HG02943 (cell line): Measurements from ENCODE around the gene CHL1.
A peak's percentile ranks its signal among the peaks of the same experiment; 100 is the strongest.

Experiments
- ATAC-seq: cut with Tn5 transposase; IDR thresholded peaks from one replicate; pipeline ENCODE4 v1.9.1; 2021; ENCODE audit warnings: mild to moderate bottlenecking, low read depth, moderate library complexity; ENCODE audit not compliant: unreplicated experiment

The CHL1 gene

GRCh38 chr3:217099-217813, 20.7 kb downstream of the CHL1 start:
- ATAC-seq = no peak

- no peak for ATAC-seq
Measured at GRCh38 chr3:217948-218347, 21.4 kb downstream of the CHL1 start.

DNA sequence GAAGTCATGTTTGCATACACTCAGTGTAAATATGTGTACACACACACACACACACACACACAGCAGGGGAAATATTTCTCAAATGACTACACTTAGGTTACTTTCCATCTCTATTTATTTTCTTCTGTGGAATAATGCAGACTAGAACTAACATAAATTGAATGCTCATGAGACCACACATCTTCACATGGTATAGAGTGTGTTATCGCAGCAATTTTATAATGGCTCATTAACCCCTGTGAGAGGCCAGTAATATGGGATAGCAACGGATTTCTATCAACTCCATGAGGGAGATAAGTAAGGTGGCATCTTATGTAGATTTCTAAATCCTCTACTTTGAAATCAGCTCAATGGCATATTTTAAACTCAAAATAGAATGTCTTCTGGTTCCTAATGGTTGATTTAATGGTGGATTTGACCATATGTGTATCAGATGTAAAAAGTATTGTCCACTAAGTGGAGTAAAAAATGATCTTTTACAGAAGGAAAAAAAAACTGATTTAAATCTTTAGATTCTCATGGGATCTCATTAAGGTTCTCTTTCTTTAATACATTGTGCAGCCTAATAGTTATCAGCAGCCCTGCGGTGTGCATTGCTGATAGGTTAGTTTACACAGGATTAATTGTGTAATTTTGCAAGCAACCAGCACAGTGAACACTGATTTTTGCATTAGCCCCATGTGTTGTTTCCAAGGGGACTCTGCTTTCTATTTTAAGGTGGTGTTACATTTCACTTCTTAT, 32.0 kb downstream of the CHL1 start:
- ATAC-seq = no peak

GRCh38 chr3:229183-229661, 32.7 kb downstream of the CHL1 start:
- ATAC-seq = no peak

DNA sequence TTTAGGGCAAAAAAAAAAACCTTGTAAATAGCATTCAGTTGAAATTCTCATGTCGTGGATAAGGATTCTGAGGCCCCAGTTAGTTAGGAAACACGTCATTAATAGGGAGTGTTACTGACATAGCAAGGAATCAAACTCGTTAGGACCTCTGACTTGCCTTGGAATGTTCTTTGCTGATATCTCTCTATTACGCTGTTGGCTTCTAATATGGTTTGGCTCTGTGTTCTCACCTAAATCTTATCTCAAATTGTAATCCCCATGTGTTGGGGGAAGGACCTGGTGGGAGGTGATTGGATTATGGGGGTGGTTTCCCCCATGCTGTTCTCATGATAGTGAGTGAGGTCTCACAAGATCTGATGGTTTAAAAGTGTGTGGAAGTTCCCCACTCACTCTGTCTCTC, 40.3 kb downstream of the CHL1 start:
- ATAC-seq = no peak

DNA sequence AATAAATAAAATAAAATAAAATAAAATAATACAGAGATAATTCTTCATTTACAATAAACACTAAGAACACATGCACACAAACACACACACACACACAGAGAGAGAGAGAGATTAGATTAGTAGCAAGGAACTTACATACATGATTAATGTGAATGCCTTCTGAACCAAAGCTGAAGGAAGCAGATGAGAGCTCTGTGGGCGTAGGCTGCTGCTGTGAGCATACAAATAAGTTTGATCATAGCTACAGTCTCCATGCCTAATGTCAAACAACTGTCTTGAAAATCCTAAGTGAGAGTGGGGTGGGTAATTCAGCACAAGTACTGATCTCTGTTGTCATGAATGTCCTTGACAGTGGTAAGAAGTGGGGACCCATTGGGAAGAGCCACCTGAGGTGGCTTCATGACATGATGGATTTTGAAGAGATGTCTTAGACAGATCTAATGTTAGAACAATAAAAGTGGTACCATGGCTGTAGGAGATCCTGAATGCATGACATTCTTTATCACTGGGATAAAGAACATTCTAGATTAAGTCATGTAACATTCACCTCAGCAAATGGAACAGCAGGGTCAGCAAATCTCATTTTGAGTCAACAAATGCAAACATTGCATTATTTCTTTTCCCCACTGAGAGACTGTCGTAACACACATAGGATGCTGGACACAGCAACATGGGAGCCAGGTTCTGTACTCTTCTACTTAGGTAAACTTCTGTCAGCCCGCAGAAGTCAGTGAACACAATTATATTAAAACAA, 46.2 kb downstream of the CHL1 start:
- ATAC-seq = no peak

GRCh38 chr3:243356-243725, 46.8 kb downstream of the CHL1 start:
- no peak for ATAC-seq

DNA sequence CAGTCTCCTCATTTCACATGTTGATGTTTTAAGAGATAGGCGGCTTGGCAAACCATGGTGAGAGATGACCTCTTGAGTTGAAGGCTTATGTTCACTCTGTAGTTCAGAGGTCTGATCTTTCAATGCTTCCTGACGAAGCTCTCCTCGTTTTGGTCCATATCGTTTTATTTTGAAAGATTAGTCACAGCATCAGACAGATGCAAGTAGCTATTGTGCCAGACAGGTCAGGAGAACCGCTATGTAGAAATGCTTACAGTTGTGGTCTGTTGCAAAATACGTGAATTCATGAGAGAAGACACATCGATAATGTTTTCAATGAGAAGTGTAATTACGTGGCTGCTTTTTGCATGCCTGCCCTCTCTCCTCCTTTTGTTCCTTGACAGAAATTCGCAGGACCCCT, 47.5 kb downstream of the CHL1 start:
- ATAC-seq = no peak

DNA sequence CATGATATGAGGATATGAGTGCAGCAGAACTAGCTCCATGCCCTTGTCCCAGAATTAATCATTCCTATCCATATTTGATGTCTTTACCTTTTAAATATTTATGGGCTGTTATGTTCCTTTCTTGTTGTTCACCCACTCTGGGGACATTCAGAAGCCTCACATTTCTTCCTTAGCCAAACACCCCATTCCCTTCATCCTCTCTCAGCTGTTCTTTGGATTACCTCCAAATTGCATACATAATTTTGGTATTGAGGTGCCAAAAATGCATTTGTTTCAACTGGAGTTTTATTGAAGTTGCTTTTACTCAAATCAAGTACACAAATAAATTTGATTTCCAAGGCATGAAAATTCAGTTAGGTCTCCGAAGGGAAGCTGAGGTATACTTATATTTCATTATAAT, 51.4 kb downstream of the CHL1 start:
- ATAC-seq = no peak

DNA sequence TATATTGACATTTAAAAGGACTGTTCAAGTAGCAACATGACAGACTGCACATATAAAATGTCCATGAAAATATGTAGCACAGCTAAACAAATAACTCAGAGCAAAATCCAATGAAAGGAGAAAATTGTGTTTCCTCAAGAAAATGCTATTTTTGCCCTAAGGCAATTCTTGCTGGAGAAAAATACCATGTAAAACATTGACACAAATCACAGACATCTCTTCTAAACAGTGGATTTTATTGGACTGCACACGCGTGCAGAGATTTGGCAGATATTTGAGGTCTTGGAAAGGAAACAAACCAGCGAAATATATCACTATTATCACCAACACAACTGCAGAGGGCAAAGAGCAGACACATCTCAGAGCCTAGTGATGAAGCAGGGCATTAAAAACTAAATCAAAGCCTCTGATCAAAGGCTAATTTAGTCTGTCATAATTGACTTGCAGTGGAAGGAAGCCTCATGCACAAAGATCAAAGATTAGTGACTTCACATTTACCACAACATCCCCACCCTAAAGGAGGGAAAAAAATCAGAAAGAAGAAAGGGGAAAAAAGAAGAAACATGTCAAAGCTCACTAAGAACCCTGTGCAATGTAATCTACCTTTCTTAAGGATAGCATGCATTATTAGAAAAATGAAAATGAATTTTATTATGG, 52.4 kb downstream of the CHL1 start:
- no peak for ATAC-seq

- no peak for ATAC-seq
Measured at GRCh38 chr3:249587-250262, 53.2 kb downstream of the CHL1 start.

DNA sequence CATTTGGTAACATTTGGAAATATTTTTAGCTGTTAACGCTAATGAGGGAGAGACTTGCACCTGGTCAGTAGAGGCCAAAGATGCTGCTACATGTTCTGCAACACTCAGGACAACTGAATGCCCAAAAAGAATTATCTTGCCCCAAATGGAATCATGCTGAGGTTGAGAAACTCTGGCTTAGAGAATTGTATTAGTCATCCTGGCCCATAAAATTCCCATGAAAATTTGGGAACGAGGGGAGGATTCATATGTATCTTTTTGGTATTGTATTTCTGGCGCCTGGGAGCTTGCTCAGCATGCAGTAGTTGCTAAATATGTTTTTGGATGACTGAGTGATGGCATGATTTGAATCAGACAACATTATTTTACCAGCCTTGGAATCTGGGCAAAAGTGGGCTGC, 59.9 kb downstream of the CHL1 start:
- no peak for ATAC-seq

- ATAC-seq = no peak
Measured at GRCh38 chr3:257826-258225, 61.3 kb downstream of the CHL1 start.

GRCh38 chr3:260898-261297, 64.3 kb downstream of the CHL1 start:
- ATAC-seq = no peak

DNA sequence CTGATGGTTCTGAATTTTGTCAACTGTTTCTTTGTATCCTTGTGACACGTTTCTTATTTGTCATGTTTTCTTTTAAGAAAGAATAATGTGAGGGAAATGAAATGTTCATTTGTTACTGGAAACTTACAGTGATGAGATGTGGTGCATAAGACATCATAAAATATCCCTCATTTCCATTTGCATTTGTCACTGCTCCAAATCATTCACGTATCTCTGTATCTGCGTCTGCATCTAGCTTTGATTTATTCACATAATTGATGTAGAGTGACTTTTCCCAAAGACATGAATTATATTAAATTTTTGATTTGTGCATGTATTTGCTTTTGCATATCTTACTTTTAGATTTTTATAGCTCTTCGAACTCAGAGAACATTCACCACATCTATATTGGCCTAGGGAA, 66.8 kb downstream of the CHL1 start:
- ATAC-seq = no peak

DNA sequence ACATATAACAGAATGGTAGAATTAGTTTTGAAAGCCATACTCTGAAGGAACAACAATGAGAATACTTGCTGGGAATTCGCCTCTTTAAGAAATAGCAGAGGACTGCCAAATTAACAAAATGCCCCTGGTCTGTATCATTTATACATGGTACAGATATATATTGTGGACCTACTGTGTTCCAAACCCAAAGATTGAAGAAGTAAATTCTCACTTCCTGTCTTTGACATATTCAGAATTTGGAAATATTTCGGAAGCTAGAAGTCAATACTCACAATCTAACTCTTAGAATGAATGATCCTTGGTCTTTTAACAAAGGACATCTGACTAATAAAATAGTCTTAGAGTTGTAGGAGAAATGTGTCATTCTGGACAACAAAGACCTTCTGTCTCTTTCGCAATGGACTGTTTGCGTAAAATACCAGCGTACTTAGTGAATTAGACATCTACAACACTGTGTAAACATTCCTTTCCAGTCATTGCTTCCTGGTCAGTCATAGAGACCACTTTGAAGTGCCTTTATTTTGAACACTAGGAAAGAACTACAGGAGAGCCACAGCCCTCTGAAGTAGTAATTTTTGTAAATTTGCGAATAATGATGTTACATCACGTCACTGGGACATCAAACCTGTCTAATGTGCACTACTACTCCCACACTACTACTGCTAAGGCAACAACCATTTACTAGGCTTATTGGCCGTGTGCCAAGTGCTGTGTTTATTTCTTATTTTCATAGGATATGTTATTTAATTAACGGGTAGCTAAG, 68.0 kb downstream of the CHL1 start:
- no peak for ATAC-seq

DNA sequence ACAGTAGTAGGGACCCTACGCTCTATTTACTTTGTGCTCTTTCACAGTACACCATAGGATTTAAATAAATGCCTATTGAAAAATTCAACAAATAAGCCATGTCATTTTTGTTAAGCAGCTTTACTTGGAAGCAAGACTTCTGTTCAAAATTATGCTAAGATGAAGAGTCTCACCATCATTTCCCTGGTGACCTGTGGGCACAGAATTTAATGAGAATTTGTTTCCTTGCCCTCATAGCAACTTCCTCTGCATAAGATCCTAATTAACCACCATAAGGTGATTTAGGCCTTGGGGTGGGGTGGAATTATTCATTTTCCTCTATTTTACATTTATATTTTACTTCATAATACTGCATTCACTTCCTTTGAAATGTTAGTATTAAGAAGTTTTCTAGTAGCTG, 70.5 kb downstream of the CHL1 start:
- ATAC-seq = no peak

- peak; percentile 38 for ATAC-seq
Measured at GRCh38 chr3:270688-271087, 74.1 kb downstream of the CHL1 start.

GRCh38 chr3:274927-275326, 78.4 kb downstream of the CHL1 start:
- ATAC-seq = no peak

- ATAC-seq = no peak
Measured at GRCh38 chr3:277873-278272, 81.3 kb downstream of the CHL1 start.
